DOHH2 (cell line): ENCODE data around the gene HMG20B.

Source experiments
- H3F3A ChIP-seq: fragments of 200-600 bp; sonication (generic), shearing (Covaris generic); 2 replicates; pipeline ENCODE4 v1.6.0; 2016; ENCODE audit warnings: antibody characterized with exemption, mild to moderate bottlenecking; ENCODE audit not compliant: control insufficient read depth, insufficient read depth
- H3K27ac ChIP-seq: fragments of 200-600 bp; sonication (generic); 2 replicates; pipeline ENCODE4 v1.5.1; 2014; ENCODE audit warnings: low read depth, mild to moderate bottlenecking, low read length, moderate library complexity
- H3K27me3 ChIP-seq: fragments of 200-600 bp; sonication (generic); 2 replicates; pipeline ENCODE4 v1.6.1; 2014; ENCODE audit warnings: mild to moderate bottlenecking, low read length, mixed read lengths; ENCODE audit not compliant: control insufficient read depth
- H3K36me3 ChIP-seq: fragments of 200-600 bp; sonication (generic); 2 replicates; pipeline ENCODE4 v1.6.1; 2014; ENCODE audit warnings: mild to moderate bottlenecking, low read length, moderate library complexity, mixed read lengths; ENCODE audit not compliant: control insufficient read depth
- H3K4me1 ChIP-seq: fragments of 200-600 bp; sonication (generic); 2 replicates; pipeline ENCODE4 v1.6.1; 2014; ENCODE audit warnings: mild to moderate bottlenecking, low read length, mixed read lengths; ENCODE audit not compliant: control insufficient read depth
- H3K4me2 ChIP-seq: fragments of 200-600 bp; sonication (generic); 2 replicates; pipeline ENCODE4 v1.6.0; 2014; ENCODE audit warnings: mild to moderate bottlenecking, low read length, moderate library complexity
- H3K4me3 ChIP-seq: fragments of 200-600 bp; sonication (generic); 2 replicates; pipeline ENCODE4 v1.5.1; 2014; ENCODE audit warnings: mild to moderate bottlenecking, low read length, mixed read lengths
- H3K79me2 ChIP-seq: fragments of 200-600 bp; sonication (generic); 2 replicates; pipeline ENCODE4 v1.6.1; 2014; ENCODE audit warnings: mild to moderate bottlenecking, low read length, mixed read lengths; ENCODE audit not compliant: control insufficient read depth
- H3K9me2 ChIP-seq: fragments of 200-600 bp; sonication (generic); replicated peaks from 2 replicates; pipeline ENCODE4 v1.6.1; 2014; ENCODE audit warnings: mild to moderate bottlenecking, low read length, mixed read lengths; ENCODE audit not compliant: control insufficient read depth
- H3K9me3 ChIP-seq: fragments of 200-600 bp; sonication (generic); 2 replicates; pipeline ENCODE4 v1.6.1; 2014; ENCODE audit warnings: antibody characterized with exemption, low read length, mixed read lengths; ENCODE audit not compliant: control insufficient read depth, insufficient read depth
- H4K20me1 ChIP-seq: fragments of 200-600 bp; sonication (generic); 2 replicates; pipeline ENCODE4 v1.6.0; 2014; ENCODE audit warnings: low read depth, mild to moderate bottlenecking, antibody characterized with exemption, low read length, moderate library complexity; ENCODE audit not compliant: control insufficient read depth, insufficient read depth
- CTCF ChIP-seq: fragments of 200-600 bp; sonication (generic); IDR thresholded peaks from one replicate; pipeline ENCODE4 v1.5.1; 2014; ENCODE audit warnings: antibody characterized with exemption, mild to moderate bottlenecking, low read depth, low read length; ENCODE audit not compliant: poor library complexity, severe bottlenecking
- EZH2phosphoT487 ChIP-seq: fragments of 200-600 bp; sonication (generic); IDR thresholded peaks from 2 replicates; pipeline ENCODE4 v1.6.1; 2017; ENCODE audit warnings: borderline replicate concordance, mild to moderate bottlenecking, antibody characterized with exemption, low read length, moderate library complexity, mixed read lengths

Gene HMG20B

GRCh38 chr19:3604227-3604986 is 31.7 kb downstream of the HMG20B start:
- H4K20me1 ChIP-seq: no peaks in the 10 kb centered on the region
- no peaks in the 10 kb centered on the region for H3F3A ChIP-seq
- peak overlapping the region; percentile 39 for H3K4me2 ChIP-seq
- H3K27me3 ChIP-seq: peaks cover 24% of the 10 kb centered on the region
- H3K27ac ChIP-seq: no peak overlapping the region
- H3K79me2 ChIP-seq: no peaks in the 10 kb centered on the region
- TF ChIP-seq EZH2phosphoT487 (no peak), CTCF (no peak)
- H3K36me3 ChIP-seq: no peaks in the 10 kb centered on the region; the same call in 1 of the 2 replicates
- no peaks in the 10 kb centered on the region for H3K9me3 ChIP-seq
- H3K9me2 ChIP-seq: no peaks in the 10 kb centered on the region
- peaks cover 45% of the 10 kb centered on the region for H3K4me1 ChIP-seq
- H3K4me3 ChIP-seq: peak overlapping the region; percentile 3; the same call in 1 of the 2 replicates

- Histone ChIP-seq H4K20me1 (no peaks in the 10 kb centered on the region), H3K27ac (no peak overlapping the region), H3K4me1 (peaks cover 43% of the 10 kb centered on the region), H3K36me3 (peaks cover 3% of the 10 kb centered on the region; the same call in 1 of the 2 replicates), H3K9me3 (no peaks in the 10 kb centered on the region), H3F3A (no peaks in the 10 kb centered on the region), H3K9me2 (no peaks in the 10 kb centered on the region), H3K4me3 (peak overlapping the region; percentile 3; the same call in 1 of the 2 replicates), H3K4me2 (peak overlapping the region; percentile 39), H3K27me3 (peaks cover 24% of the 10 kb centered on the region), H3K79me2 (no peaks in the 10 kb centered on the region)
- TF ChIP-seq EZH2phosphoT487 (no peak), CTCF (no peak)
Measured at GRCh38 chr19:3604987-3605343, 32.2 kb downstream of the HMG20B start.

- Histone ChIP-seq H3K9me3 (no peaks in the 10 kb centered on the region), H3K36me3 (peaks cover 5% of the 10 kb centered on the region; the same call in 1 of the 2 replicates), H3K4me1 (peaks cover 43% of the 10 kb centered on the region), H4K20me1 (no peaks in the 10 kb centered on the region), H3K27ac (no peak overlapping the region), H3K4me3 (0 out of 2 replicates have a peak overlapping the region, but pooled peaks have one; percentile 3), H3K79me2 (no peaks in the 10 kb centered on the region), H3F3A (no peaks in the 10 kb centered on the region), H3K9me2 (no peaks in the 10 kb centered on the region), H3K4me2 (peak overlapping the region; percentile 39), H3K27me3 (peaks cover 24% of the 10 kb centered on the region)
- TF ChIP-seq EZH2phosphoT487 (no peak), CTCF (no peak)
Measured at GRCh38 chr19:3605361-3605760, 32.6 kb downstream of the HMG20B start.
